GM19023 (cell line): ENCODE measurements around the gene PDE1C.

Experiments used
- ATAC-seq: cut with Tn5 transposase; IDR thresholded peaks from one replicate; pipeline ENCODE4 v1.9.1; 2021; ENCODE audit warnings: mild to moderate bottlenecking, moderate library complexity; ENCODE audit not compliant: unreplicated experiment

Gene PDE1C

GRCh38 chr7:31786326-31786725, 283.9 kb downstream of the PDE1C start:
- ATAC-seq = no peak

GRCh38 chr7:31785101-31785500, 285.1 kb downstream of the PDE1C start:
- ATAC-seq = no peak

- ATAC-seq = no peak
Measured at GRCh38 chr7:31783221-31783620, 287.0 kb downstream of the PDE1C start.

GRCh38 chr7:31782411-31782991, 287.7 kb downstream of the PDE1C start:
- no peak for ATAC-seq

- ATAC-seq = no peak
Measured at GRCh38 chr7:31778296-31778695, 291.9 kb downstream of the PDE1C start.

GRCh38 chr7:31776616-31777015, 293.6 kb downstream of the PDE1C start:
- no peak for ATAC-seq

GRCh38 chr7:31775556-31775955, 294.7 kb downstream of the PDE1C start:
- no peak for ATAC-seq

GRCh38 chr7:31772211-31772610, 298.0 kb downstream of the PDE1C start:
- no peak for ATAC-seq

GRCh38 chr7:31767686-31768358, 302.4 kb downstream of the PDE1C start:
- ATAC-seq = no peak

- no peak for ATAC-seq
Measured at GRCh38 chr7:31764462-31764861, 305.7 kb downstream of the PDE1C start.

GRCh38 chr7:31763548-31763947, 306.7 kb downstream of the PDE1C start:
- ATAC-seq = no peak

GRCh38 chr7:31761646-31762045, 308.6 kb downstream of the PDE1C start:
- no peak for ATAC-seq

- ATAC-seq = no peak
Measured at GRCh38 chr7:31758755-31759154, 311.5 kb downstream of the PDE1C start.

- no peak for ATAC-seq
Measured at GRCh38 chr7:31751726-31752125, 318.5 kb downstream of the PDE1C start.

- no peak for ATAC-seq
Measured at GRCh38 chr7:31748084-31748483, 322.1 kb downstream of the PDE1C start.

GRCh38 chr7:31747553-31747952, 322.7 kb downstream of the PDE1C start:
- no peak for ATAC-seq

GRCh38 chr7:31744294-31744874, 325.8 kb downstream of the PDE1C start:
- peak; percentile 79 for ATAC-seq

GRCh38 chr7:31741852-31742251, 328.4 kb downstream of the PDE1C start:
- ATAC-seq = no peak

GRCh38 chr7:31735991-31736982, 333.9 kb downstream of the PDE1C start:
- ATAC-seq = no peak

- no peak for ATAC-seq
Measured at GRCh38 chr7:31734456-31734855, 335.8 kb downstream of the PDE1C start.

GRCh38 chr7:31729195-31729804, 340.9 kb downstream of the PDE1C start:
- no peak for ATAC-seq
